ENCODE data around the gene RBM33. TPM values are rescaled to one million over a fixed set of nuclear protein-coding genes. Genes with fewer than 3 reads are reported as not detected.

The RBM33 gene
- polyA plus RNA-seq, 2 of the 4 experiments (the other 2 are of a cell fraction) = 21.7 to 21.9 TPM

DNA sequence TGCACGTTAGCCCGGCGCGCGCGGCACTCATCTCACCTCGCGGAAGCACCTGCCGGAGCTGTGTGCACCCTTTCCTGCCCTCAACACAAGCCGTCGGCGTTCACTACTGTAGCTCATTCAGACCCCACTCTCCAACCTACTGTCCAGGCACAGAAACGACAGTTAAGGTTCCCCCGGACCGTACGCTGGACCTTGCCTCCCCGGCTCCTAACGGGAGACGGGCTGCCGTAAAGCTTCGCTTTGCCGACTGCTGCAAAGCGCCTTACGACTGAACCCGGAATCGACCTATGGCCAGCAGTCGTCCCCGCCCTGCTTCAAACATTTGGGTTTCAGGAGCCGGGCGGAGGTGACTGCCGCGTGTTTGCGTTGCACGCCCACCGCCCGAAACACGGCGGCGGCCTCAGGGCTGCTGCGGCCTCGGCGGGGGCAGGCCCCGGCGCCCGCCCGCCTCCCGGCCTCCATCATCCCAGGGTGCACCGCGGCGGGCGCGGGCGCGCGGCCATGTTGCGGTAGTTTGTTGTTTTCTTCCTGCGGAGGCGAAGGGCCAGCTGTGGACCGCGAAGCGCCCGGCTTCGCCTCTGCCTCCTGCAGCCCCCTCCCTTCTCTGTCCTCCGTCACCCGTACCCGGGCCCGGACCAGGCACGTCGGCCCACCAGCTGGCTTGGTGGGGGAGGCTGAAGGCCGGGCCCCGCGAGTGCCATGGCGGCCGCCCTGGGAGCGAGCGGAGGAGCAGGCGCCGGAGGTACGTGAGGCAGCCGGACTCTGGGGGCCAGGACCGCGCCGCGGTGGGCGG lies at the start of gene RBM33 (continued):
- TF ChIP-seq CBX8 (IDR thresholded peaks at IDR 0.05) (no peak), JUNB (IDR thresholded peaks at IDR 0.05) (no peak), EHMT2 (IDR thresholded peaks at IDR 0.05; ENCODE audit: low read depth) (no peak), SMC3 (IDR thresholded peaks at IDR 0.05) (no peak), HDAC2 (IDR thresholded peaks at IDR 0.05) (no peak), PBX3 (IDR thresholded peaks at IDR 0.05) (no peak), CHD2 (IDR thresholded peaks at IDR 0.05; ENCODE audit: low read length, partially characterized antibody) (no peak), ELK1 (IDR thresholded peaks at IDR 0.05; ENCODE audit: low read depth, low read length) (no peak), FOSB (CRISPR knock-in tag; IDR thresholded peaks at IDR 0.05) (no peak), HOXB13 (CRISPR knock-in tag; IDR thresholded peaks at IDR 0.05; ENCODE audit: low read depth) (no peak), HOXB5 (CRISPR knock-in tag; IDR thresholded peaks at IDR 0.05) (0 out of 2 replicates have a peak, but pooled peaks have one; percentile 6), JUN (IDR thresholded peaks at IDR 0.05) (peak; percentile 73 to 76; a peak in 4 of 5 replicates), HES2 (IDR thresholded peaks at IDR 0.05) (no peak), TP53 (CRISPR knock-in tag; IDR thresholded peaks at IDR 0.05) (0 out of 2 replicates have a peak, but pooled peaks have one; percentile 28), HOXA7 (CRISPR knock-in tag; IDR thresholded peaks at IDR 0.05) (no peak), MYC (IDR thresholded peaks at IDR 0.05; ENCODE audit: borderline replicate concordance, low read length) (no peak), POLR2A (IDR thresholded peaks at IDR 0.05; ENCODE audit: low read length) (peak; percentile 91), ZSCAN20 (CRISPR knock-in tag; IDR thresholded peaks at IDR 0.05) (no peak), BHLHE40 (IDR thresholded peaks at IDR 0.05; ENCODE audit: low read depth, low read length) (no peak), MAX (IDR thresholded peaks at IDR 0.05) (peak; percentile 85), KDM1A (IDR thresholded peaks at IDR 0.05; ENCODE audit: low read depth) (0 out of 2 replicates have a peak, but pooled peaks have one; percentile 31), BCL3 (IDR thresholded peaks at IDR 0.05) (peak; percentile 69; the same call in 2 of the 3 replicates), NFE2L2 (conservative IDR thresholded peaks at IDR 0.05; ENCODE audit: low read length) (no peak), TFCP2L1 (CRISPR knock-in tag; IDR thresholded peaks at IDR 0.05) (no peak; the same call in 1 of the 2 replicates)
- TF ChIP-seq, protein P1, sequence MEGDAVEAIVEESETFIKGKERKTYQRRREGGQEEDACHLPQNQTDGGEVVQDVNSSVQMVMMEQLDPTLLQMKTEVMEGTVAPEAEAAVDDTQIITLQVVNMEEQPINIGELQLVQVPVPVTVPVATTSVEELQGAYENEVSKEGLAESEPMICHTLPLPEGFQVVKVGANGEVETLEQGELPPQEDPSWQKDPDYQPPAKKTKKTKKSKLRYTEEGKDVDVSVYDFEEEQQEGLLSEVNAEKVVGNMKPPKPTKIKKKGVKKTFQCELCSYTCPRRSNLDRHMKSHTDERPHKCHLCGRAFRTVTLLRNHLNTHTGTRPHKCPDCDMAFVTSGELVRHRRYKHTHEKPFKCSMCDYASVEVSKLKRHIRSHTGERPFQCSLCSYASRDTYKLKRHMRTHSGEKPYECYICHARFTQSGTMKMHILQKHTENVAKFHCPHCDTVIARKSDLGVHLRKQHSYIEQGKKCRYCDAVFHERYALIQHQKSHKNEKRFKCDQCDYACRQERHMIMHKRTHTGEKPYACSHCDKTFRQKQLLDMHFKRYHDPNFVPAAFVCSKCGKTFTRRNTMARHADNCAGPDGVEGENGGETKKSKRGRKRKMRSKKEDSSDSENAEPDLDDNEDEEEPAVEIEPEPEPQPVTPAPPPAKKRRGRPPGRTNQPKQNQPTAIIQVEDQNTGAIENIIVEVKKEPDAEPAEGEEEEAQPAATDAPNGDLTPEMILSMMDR (IDR thresholded peaks at IDR 0.05) = no peak

Data from A549 (cell line).